Measurements from ENCODE around the gene RNFT2.

Gene RNFT2

GRCh38 chr12:116880213-116880816 lies 142.2 kb downstream of the RNFT2 start:
- no peak for DNase-seq

- DNase-seq = no peak
Observed at GRCh38 chr12:116880817-116881324, 142.8 kb downstream of the RNFT2 start.

DNA sequence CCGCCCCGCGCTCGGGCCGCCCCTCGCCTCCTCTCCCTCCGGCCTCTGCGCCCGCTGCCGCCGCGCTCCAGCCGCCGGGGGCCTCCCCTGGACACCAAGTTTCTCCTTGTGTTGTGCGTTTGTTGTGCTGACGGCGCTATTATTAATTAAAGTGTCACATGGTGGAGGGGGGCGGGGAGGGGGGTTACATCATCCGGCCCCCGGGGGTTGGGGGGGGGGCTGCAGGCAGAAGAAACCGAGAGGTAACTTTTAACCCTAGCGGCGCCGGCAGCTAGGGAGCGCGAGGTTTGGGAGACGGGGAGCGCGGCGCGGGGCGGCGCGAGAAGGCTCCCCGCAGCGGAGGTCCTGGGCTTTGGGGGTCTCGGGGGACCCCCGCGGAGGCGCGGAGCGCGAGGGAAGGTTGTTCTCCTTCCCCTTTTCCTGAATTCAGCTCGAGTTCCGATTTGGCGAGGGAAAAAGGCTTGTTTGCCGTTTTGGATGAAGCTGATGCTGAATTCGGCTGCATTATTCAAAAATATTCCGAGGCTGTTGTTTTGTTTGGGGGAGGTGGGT lies 143.3 kb downstream of the RNFT2 start, which contains the start of gene HRK:
Gene HRK, minus strand, starts transcription at position 117 of the 552 bp plus-strand sequence. CDS start 134 bp downstream, outside the sequence.
- no peak for DNase-seq

DNA sequence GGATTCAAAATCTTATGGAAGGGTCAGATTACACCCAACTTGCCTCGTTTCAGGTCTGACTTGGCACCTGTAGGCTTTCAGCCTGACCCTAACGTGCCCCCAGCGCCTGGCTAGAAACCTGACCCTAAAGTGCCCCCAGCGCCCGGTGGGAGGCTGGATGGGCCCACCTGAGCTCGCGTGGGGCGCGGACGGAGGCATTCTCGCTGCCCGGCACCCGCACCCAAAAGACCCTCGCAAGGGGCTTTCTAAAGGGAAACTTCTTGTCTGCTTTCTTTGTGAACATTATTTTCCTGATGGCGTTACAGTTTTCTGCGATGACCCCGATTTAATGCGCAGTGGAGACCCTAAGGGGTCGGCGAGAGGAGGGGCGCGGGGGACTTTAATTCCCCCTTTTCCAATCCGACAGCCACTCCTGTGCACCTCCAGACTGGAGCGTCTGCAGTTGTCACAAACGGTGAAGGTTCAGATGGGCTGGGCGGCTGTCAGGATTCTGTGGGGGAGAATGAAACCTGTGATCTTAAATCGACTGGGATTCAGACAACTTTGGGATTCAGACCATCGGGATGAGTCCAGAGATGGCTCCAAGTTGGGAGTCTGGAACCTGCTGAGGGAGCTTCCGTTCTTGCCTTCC lies 143.9 kb downstream of the RNFT2 start:
- DNase-seq = no peak

- DNase-seq = peak; percentile 41
Observed at GRCh38 chr12:116882742-116883141, 144.6 kb downstream of the RNFT2 start.

DNA sequence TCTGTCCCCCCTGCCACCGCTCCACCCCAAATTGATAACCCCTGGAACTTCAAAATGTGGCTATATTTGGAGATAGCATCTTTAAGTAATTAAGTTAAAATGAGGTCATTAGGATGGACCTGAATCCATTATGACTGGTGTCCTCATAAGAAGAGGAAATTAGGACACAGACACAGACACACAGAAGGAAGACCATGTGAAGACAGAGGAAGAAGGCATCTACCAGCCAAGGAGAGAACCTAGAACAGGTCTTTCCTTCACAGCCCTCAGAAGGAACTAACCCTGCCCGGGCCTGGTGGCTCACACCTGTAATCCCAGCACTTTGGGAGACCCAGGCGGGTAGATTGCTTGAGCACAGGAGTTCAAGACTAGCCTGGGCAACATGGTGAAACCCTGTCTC lies 146.8 kb downstream of the RNFT2 start:
- no peak for DNase-seq

DNA sequence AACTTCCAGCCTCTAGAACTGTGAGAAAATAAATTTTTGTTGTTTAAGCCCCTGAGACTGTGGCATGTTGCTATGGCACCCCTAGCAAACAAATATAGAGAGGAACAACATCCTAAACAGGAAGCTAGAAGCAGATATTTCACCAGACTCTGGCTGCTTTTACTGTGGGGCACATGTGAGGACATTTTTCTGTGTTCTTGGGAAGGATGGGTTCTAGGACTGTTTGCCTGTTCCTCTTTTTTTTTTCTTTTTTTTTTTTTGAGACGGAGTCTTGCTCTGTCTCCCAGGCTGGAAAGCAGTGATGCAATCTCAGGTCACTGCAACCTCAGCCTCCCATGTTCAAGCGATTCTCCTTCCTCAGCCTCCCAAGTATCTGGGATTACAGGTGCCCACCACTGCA lies 147.4 kb downstream of the RNFT2 start:
- no peak for DNase-seq

GRCh38 chr12:116887244-116887643 lies 149.1 kb downstream of the RNFT2 start:
- DNase-seq = no peak

DNA sequence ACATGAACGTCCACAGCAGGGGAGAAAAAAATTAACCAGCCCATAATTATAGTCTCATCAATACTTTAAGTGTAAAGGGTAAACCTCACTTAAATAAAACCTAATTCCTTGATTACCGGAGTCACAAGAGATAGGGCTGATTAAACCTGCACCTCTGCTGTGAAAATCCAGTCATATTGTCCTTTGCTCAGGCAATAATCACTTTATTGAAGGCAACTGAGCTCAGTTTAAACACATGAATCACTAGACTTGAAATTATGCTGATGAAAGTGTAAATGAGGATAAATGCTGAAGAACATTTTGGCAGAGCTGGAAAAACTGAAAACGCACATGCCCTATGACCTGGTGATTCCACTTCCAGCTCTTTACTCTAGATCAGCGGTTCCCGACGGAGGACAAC lies 149.8 kb downstream of the RNFT2 start:
- DNase-seq = no peak

DNA sequence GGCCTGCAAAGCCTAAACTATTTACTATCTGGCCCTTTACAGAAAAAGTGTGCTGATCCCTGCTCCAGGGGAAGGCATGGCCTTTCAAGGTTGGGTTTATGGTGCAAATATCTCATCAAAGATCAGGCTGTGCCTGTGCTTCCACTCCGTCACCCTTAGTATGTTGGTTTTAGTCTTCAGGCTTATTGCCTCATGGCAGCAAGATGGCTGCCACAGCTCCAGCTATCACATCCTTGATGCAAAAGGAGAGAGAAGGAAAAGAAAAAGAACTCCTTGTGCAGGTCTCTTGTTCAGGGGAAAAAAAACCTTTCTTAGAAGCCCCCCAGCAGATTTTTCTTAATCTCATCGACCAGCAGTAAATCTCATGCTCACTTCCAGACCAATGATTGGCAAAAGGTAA lies 152.2 kb downstream of the RNFT2 start:
- DNase-seq = no peak

GRCh38 chr12:116891019-116891418 lies 152.9 kb downstream of the RNFT2 start:
- no peak for DNase-seq

DNA sequence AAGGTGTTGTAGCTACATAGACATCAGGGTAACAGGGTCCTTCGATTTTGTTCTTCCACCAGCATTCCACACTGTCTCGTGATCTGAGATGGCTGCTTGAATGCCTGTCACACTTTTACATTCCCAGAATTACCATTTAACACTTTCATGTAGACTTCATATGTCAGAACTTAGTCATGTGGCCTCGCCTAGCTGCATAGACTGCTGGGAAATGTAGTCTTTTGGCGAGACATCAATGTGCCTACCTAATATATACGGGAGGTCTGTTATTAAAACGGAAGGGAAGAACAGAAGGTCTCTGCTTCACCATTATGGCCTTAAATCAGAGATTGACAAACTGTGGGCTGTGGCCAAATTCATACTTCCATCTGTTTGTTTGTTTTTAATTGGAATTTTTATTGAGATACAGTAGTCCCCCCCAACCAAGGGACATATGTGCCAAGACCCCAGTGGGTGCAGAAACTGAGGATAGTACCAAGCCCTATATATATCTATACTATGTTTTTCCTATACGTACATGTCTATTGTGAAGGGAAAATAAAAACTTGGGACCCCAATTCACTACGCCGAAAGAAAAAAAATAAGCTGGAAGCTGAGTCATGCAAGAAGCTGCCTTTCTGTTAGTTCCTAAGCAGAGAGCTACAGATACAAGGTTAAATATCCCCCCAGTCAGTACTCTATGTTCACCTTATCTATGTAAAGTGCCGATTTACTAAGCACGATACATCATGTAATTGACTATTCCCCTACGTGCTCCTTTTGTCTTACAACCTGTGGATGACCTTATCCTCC lies 154.4 kb downstream of the RNFT2 start:
- no peak for DNase-seq

DNA sequence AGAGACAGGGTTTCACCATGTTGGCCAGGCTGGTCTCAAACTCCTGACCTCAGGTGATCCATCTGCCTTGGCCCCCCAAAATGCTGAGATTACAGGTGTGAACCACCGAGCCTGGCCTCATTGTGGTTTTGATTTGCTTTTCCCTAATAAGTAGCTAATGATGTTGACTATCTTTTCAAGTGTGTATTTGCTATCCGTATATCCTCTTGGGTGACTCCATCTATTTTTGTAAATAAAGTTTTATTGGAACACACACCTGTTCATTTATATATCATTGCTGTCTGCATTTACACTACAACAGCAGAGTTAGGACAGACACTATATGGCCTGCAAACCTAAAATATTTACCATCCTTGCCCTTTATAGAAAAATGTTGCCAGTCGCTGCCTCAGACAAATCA lies 156.8 kb downstream of the RNFT2 start:
- no peak for DNase-seq

DNA sequence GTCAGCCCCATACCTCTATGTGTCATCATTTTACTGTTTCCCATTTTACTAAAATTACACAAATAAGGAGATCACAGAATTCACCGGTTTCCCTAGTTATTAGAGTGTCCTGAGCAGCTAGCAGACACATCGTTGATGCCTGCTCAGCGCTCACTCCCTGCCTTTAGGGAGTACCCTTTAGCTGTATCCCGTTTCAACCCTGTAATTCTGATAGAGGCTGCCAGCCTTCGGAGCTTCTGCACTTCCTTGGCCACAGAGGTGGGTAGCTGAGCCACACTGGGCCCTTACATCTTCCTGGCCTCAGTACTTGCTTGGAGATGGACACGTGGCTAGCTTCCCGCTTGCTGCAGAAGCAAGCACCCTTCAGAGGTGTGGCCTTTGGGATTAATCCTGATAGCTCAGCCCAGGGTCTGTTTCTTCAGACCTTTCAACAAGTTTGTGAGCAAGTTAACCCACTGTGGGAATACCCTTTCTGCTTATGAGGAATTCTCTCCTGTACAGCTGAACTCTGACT lies 158.4 kb downstream of the RNFT2 start:
- DNase-seq = no peak

- no peak for DNase-seq
Observed at GRCh38 chr12:116897476-116897875, 159.4 kb downstream of the RNFT2 start.

- DNase-seq = no peak
Observed at GRCh38 chr12:116898669-116899068, 160.6 kb downstream of the RNFT2 start.

- no peak for DNase-seq
Observed at GRCh38 chr12:116901612-116902011, 163.5 kb downstream of the RNFT2 start.

Measured in midbrain (tissue), 1 donor.